Activated T-helper 1 cell treated with anti-CD3 and anti-CD28 coated beads, Interleukin-12 subunit alpha, Interleukin-12 subunit beta, Interleukin-2, Interleukin-4 antibody, amounts not matched to agents 30 ng/mL and 10 ng/mL and 1 ng/mL, durations not matched to agents 14 hours and 24 hours and 36 hours (primary cell): ENCODE data around the gene CPA1. TPM values are rescaled to one million over a fixed set of nuclear protein-coding genes. Genes with fewer than 3 reads are reported as not detected.

Experiments
- DNase-seq: peaks from one replicate; pipeline ENCODE4 v3.0.0; 2021; ENCODE audit warnings: low spot score
- H3K27ac Mint-ChIP-seq: one replicate; pipeline ENCODE4 v1.8.0; 2021; ENCODE audit warnings: mild to moderate bottlenecking, mixed read lengths
- H3K27me3 Mint-ChIP-seq: one replicate; pipeline ENCODE4 v1.8.0; 2022; ENCODE audit warnings: mild to moderate bottlenecking, moderate library complexity, mixed read lengths; ENCODE audit not compliant: insufficient read depth
- H3K36me3 Mint-ChIP-seq: one replicate; pipeline ENCODE4 v1.8.0; 2021; ENCODE audit warnings: low read depth, mixed read lengths
- H3K4me1 Mint-ChIP-seq: one replicate; pipeline ENCODE4 v1.8.0; 2021; ENCODE audit warnings: low read depth, mixed read lengths
- H3K4me3 Mint-ChIP-seq: one replicate; pipeline ENCODE4 v1.8.0; 2021; ENCODE audit warnings: mild to moderate bottlenecking, moderate library complexity, mixed read lengths
- H3K9me3 Mint-ChIP-seq: one replicate; pipeline ENCODE4 v1.8.0; 2021; ENCODE audit warnings: mixed read lengths
- intact Hi-C: fragments of 100-400 bp; cut with micrococcal nuclease; formaldehyde crosslinking; loops from one replicate; pipeline ENCODE4 v1.15.1; 2024
- total RNA-seq: library from RNA; stranded (reverse); gene quantifications from 2 replicates; pipeline ENCODE4 v1.2.3, GENCODE V29; 2022

The CPA1 gene
- total RNA-seq, 1 donor from 2014 or later: not detected

- Mint-ChIP-seq H3K9me3 (no peaks in the 10 kb centered on the region), H3K27ac (no peak overlapping the region), H3K4me3 (no peak overlapping the region), H3K36me3 (no peaks in the 10 kb centered on the region), H3K27me3 (no peaks in the 10 kb centered on the region), H3K4me1 (no peaks in the 10 kb centered on the region)
- no peak for DNase-seq
- intact Hi-C loops: no loop called here
These were observed 4.7 kb downstream of the CPA1 start for GRCh38 chr7:130384841-130385599.

- Mint-ChIP-seq H3K27me3 (no peaks in the 10 kb centered on the region), H3K9me3 (no peaks in the 10 kb centered on the region), H3K36me3 (no peaks in the 10 kb centered on the region), H3K4me3 (no peak overlapping the region), H3K4me1 (no peaks in the 10 kb centered on the region), H3K27ac (no peak overlapping the region)
- DNase-seq: no peak
- intact Hi-C loops: no loop called here
These were observed 5.3 kb downstream of the CPA1 start for GRCh38 chr7:130385600-130386066.

- Mint-ChIP-seq H3K27me3 (no peaks in the 10 kb centered on the region), H3K27ac (no peak overlapping the region), H3K9me3 (no peaks in the 10 kb centered on the region), H3K36me3 (no peaks in the 10 kb centered on the region), H3K4me3 (no peak overlapping the region), H3K4me1 (no peaks in the 10 kb centered on the region)
- DNase-seq: no peak
- intact Hi-C loops: no loop called here
These were observed 6.6 kb downstream of the CPA1 start for GRCh38 chr7:130386876-130387275.

- Mint-ChIP-seq H3K4me1 (no peaks in the 10 kb centered on the region), H3K4me3 (no peak overlapping the region), H3K27me3 (no peaks in the 10 kb centered on the region), H3K9me3 (no peaks in the 10 kb centered on the region), H3K36me3 (no peaks in the 10 kb centered on the region), H3K27ac (no peak overlapping the region)
- intact Hi-C loops: no loop called here
- DNase-seq: no peak
These were observed 7.0 kb downstream of the CPA1 start for GRCh38 chr7:130387306-130387627.

- H3K9me3 Mint-ChIP-seq: no peaks in the 10 kb centered on the region
- no peak overlapping the region for H3K27ac Mint-ChIP-seq
- H3K4me3 Mint-ChIP-seq: no peak overlapping the region
- H3K4me1 Mint-ChIP-seq: no peaks in the 10 kb centered on the region
- intact Hi-C loops: no loop called here
- no peaks in the 10 kb centered on the region for H3K27me3 Mint-ChIP-seq
- DNase-seq: no peak
- H3K36me3 Mint-ChIP-seq: no peaks in the 10 kb centered on the region
These were observed 7.5 kb downstream of the CPA1 start for GRCh38 chr7:130387628-130388403.

- Mint-ChIP-seq H3K9me3 (no peaks in the 10 kb centered on the region), H3K4me3 (no peak overlapping the region), H3K4me1 (peaks cover 2% of the 10 kb centered on the region), H3K27ac (no peak overlapping the region), H3K27me3 (no peaks in the 10 kb centered on the region), H3K36me3 (no peaks in the 10 kb centered on the region)
- intact Hi-C loops: no loop called here
- DNase-seq: no peak
These were observed 8.4 kb downstream of the CPA1 start for GRCh38 chr7:130388671-130389070.

- Mint-ChIP-seq H3K27ac (no peak overlapping the region), H3K36me3 (no peaks in the 10 kb centered on the region)
- intact Hi-C loops: no loop called here
These were observed 10.2 kb downstream of the CPA1 start for GRCh38 chr7:130390486-130390885.

GRCh38 chr7:130393101-130393561 is 12.8 kb downstream of the CPA1 start:
- intact Hi-C loops: no loop called here
- no peaks in the 10 kb centered on the region for H3K9me3 Mint-ChIP-seq
- peaks cover 15% of the 10 kb centered on the region for H3K4me1 Mint-ChIP-seq
- DNase-seq: no peak
- peaks cover 2% of the 10 kb centered on the region for H3K36me3 Mint-ChIP-seq
- H3K27ac Mint-ChIP-seq: no peak overlapping the region
- H3K4me3 Mint-ChIP-seq: no peak overlapping the region
- no peaks in the 10 kb centered on the region for H3K27me3 Mint-ChIP-seq

More at GRCh38 chr7:130390486-130390885, 10.2 kb downstream of the CPA1 start:
- DNase-seq: no peak
- peaks cover 15% of the 10 kb centered on the region for H3K4me1 Mint-ChIP-seq
- H3K27me3 Mint-ChIP-seq: no peaks in the 10 kb centered on the region
- H3K9me3 Mint-ChIP-seq: no peaks in the 10 kb centered on the region
- H3K4me3 Mint-ChIP-seq: no peak overlapping the region

- no peak for DNase-seq
- Mint-ChIP-seq H3K4me3 (peak overlapping the region; percentile 28), H3K27ac (no peak overlapping the region), H3K4me1 (peaks cover 15% of the 10 kb centered on the region), H3K9me3 (no peaks in the 10 kb centered on the region), H3K36me3 (peaks cover 9% of the 10 kb centered on the region), H3K27me3 (no peaks in the 10 kb centered on the region)
- intact Hi-C loops: no loop called here
These were observed 13.6 kb downstream of the CPA1 start for GRCh38 chr7:130393841-130394411.

- Mint-ChIP-seq H3K4me1 (peaks cover 15% of the 10 kb centered on the region), H3K9me3 (no peaks in the 10 kb centered on the region), H3K36me3 (peaks cover 10% of the 10 kb centered on the region), H3K27me3 (no peaks in the 10 kb centered on the region), H3K27ac (no peak overlapping the region), H3K4me3 (peak overlapping the region; percentile 28)
- intact Hi-C loops: no loop called here
- DNase-seq: no peak
These were observed 14.3 kb downstream of the CPA1 start for GRCh38 chr7:130394421-130395195.

- intact Hi-C loops: no loop called here
These were observed 15.1 kb downstream of the CPA1 start for GRCh38 chr7:130395421-130395820.

GRCh38 chr7:130396109-130396508 is 15.8 kb downstream of the CPA1 start:
- Mint-ChIP-seq H3K4me3 (no peak overlapping the region), H3K36me3 (peaks cover 10% of the 10 kb centered on the region), H3K27ac (no peak overlapping the region), H3K4me1 (peaks cover 15% of the 10 kb centered on the region), H3K9me3 (no peaks in the 10 kb centered on the region), H3K27me3 (no peaks in the 10 kb centered on the region)
- no peak for DNase-seq
- intact Hi-C loops: no loop called here

More at GRCh38 chr7:130395421-130395820, 15.1 kb downstream of the CPA1 start:
- no peak for DNase-seq
- Mint-ChIP-seq H3K27ac (no peak overlapping the region), H3K36me3 (peaks cover 10% of the 10 kb centered on the region), H3K27me3 (no peaks in the 10 kb centered on the region), H3K4me1 (peaks cover 15% of the 10 kb centered on the region), H3K9me3 (no peaks in the 10 kb centered on the region), H3K4me3 (no peak overlapping the region)
